Astrocyte (in vitro differentiated cells and primary cell): Measurements from ENCODE around the gene GRK2. TPM values are rescaled to one million over a fixed set of nuclear protein-coding genes. Genes with fewer than 3 reads are reported as not detected.

Experiments used
- DNase-seq: peaks from one replicate; pipeline ENCODE4 v3.0.0-alpha.2; 2010; ENCODE audit warnings: low read depth
- FAIRE-seq: peaks from 2 replicates; lab custom pipeline; 2011; peaks lifted over from hg19 to GRCh38; lab: Jason Lieb, UNC
- H2AFZ ChIP-seq: 2 replicates; pipeline ENCODE4 v1.6.0; 2012; ENCODE audit warnings: low read depth, low read length, inconsistent platforms
- H3K27ac ChIP-seq: 2 replicates; pipeline ENCODE4 v1.5.1; 2011; ENCODE audit warnings: low read depth, low read length, inconsistent platforms
- H3K27me3 ChIP-seq: 2 replicates; pipeline ENCODE4 v1.6.0; 2011; ENCODE audit warnings: low read length, inconsistent platforms; ENCODE audit not compliant: insufficient read depth
- H3K36me3 ChIP-seq: 2 replicates; pipeline ENCODE4 v1.5.1; 2011; ENCODE audit warnings: low read length, inconsistent platforms; ENCODE audit not compliant: insufficient read depth
- H3K4me1 ChIP-seq: 2 replicates; pipeline ENCODE4 v1.5.1; 2011; ENCODE audit warnings: low read length, inconsistent platforms; ENCODE audit not compliant: insufficient read depth
- H3K4me2 ChIP-seq: 2 replicates; pipeline ENCODE4 v1.6.0; 2012; ENCODE audit warnings: low read length, inconsistent platforms
- H3K4me3 ChIP-seq: 2 replicates; pipeline ENCODE4 v1.5.1; 2011; ENCODE audit warnings: low read depth, mild to moderate bottlenecking, low read length, inconsistent platforms; ENCODE audit not compliant: insufficient read depth
- H3K79me2 ChIP-seq: 2 replicates; pipeline ENCODE4 v1.6.0; 2012; ENCODE audit warnings: mild to moderate bottlenecking, low read length, inconsistent platforms; ENCODE audit not compliant: insufficient read depth
- H3K9ac ChIP-seq: 2 replicates; pipeline ENCODE4 v1.6.0; 2012; ENCODE audit warnings: mild to moderate bottlenecking, low read length, inconsistent platforms
- H3K9me3 ChIP-seq: 2 replicates; pipeline ENCODE4 v1.5.1; 2012; ENCODE audit warnings: low read depth, mild to moderate bottlenecking, low read length, inconsistent platforms; ENCODE audit not compliant: insufficient read depth
- H4K20me1 ChIP-seq: 2 replicates; pipeline ENCODE4 v1.6.0; 2012; ENCODE audit warnings: low read length, inconsistent platforms; ENCODE audit not compliant: insufficient read depth
- H3K27ac Mint-ChIP-seq: one replicate; pipeline ENCODE4 v1.8.0; 2021; ENCODE audit warnings: mild to moderate bottlenecking, mixed read lengths; ENCODE audit not compliant: unreplicated experiment
- H3K27me3 Mint-ChIP-seq: one replicate; pipeline ENCODE4 v1.8.0; 2021; ENCODE audit warnings: low read depth, mixed read lengths; ENCODE audit not compliant: unreplicated experiment
- H3K36me3 Mint-ChIP-seq: one replicate; pipeline ENCODE4 v1.8.0; 2021; ENCODE audit warnings: low read depth, mixed read lengths; ENCODE audit not compliant: unreplicated experiment
- H3K4me1 Mint-ChIP-seq: one replicate; pipeline ENCODE4 v1.8.0; 2021; ENCODE audit warnings: low read depth, mixed read lengths; ENCODE audit not compliant: unreplicated experiment
- H3K4me3 Mint-ChIP-seq: one replicate; pipeline ENCODE4 v1.8.0; 2021; ENCODE audit warnings: mild to moderate bottlenecking, moderate library complexity, mixed read lengths; ENCODE audit not compliant: unreplicated experiment
- H3K9me3 Mint-ChIP-seq: one replicate; pipeline ENCODE4 v1.8.0; 2021; ENCODE audit warnings: mild to moderate bottlenecking, mixed read lengths; ENCODE audit not compliant: unreplicated experiment
- EZH2 ChIP-seq: IDR thresholded peaks from 2 replicates; pipeline ENCODE4 v1.6.1; 2012; ENCODE audit warnings: mild to moderate bottlenecking, low read length, inconsistent platforms; ENCODE audit not compliant: insufficient read depth
- total RNA-seq: library from RNA; stranded (reverse); gene quantifications from 2 replicates; pipeline ENCODE4 v1.2.1, GENCODE V29; 2021
- TF ChIP-seq, protein P1 (sequence below): IDR thresholded peaks from 2 replicates; pipeline ENCODE4 v1.5.1; 2011; ENCODE audit warnings: low read depth, mild to moderate bottlenecking, inconsistent platforms, low read length, moderate library complexity; ENCODE audit not compliant: insufficient read depth

The GRK2 gene
- total RNA-seq, 1 donor from 2014 or later, result 34.0 TPM

DNA sequence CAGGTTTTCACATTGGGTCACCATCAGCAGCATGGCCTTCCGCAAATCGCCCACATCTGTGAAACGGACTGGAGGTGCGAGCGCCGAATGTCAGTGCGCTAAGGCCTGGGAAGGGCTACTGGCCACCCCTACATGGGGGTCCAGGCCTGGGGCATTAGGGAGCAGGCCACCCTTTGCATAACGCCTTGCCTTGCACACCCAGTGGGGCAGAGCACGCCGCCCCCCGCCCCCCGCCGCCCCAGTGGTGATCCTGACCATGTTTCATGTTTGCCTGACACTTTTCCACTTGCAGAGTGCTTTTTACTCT is 2.6 kb downstream of the GRK2 start:
- TF ChIP-seq, protein P1, sequence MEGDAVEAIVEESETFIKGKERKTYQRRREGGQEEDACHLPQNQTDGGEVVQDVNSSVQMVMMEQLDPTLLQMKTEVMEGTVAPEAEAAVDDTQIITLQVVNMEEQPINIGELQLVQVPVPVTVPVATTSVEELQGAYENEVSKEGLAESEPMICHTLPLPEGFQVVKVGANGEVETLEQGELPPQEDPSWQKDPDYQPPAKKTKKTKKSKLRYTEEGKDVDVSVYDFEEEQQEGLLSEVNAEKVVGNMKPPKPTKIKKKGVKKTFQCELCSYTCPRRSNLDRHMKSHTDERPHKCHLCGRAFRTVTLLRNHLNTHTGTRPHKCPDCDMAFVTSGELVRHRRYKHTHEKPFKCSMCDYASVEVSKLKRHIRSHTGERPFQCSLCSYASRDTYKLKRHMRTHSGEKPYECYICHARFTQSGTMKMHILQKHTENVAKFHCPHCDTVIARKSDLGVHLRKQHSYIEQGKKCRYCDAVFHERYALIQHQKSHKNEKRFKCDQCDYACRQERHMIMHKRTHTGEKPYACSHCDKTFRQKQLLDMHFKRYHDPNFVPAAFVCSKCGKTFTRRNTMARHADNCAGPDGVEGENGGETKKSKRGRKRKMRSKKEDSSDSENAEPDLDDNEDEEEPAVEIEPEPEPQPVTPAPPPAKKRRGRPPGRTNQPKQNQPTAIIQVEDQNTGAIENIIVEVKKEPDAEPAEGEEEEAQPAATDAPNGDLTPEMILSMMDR, result no peak
- no peak for TF ChIP-seq EZH2
- Mint-ChIP-seq H3K27me3 (peaks cover 4% of the 10 kb centered on the region), H3K36me3 (peaks cover 4% of the 10 kb centered on the region), H3K27ac (no peak overlapping the region), H3K9me3 (no peaks in the 10 kb centered on the region), H3K4me1 (peaks cover 18% of the 10 kb centered on the region), H3K4me3 (peak overlapping the region; percentile 8)
- Histone ChIP-seq H3K4me2 (no peak overlapping the region), H3K9me3 (no peaks in the 10 kb centered on the region), H3K27me3 (no peaks in the 10 kb centered on the region), H3K27ac (no peak overlapping the region), H2AFZ (no peak overlapping the region), H3K79me2 (peaks cover 79% of the 10 kb centered on the region), H4K20me1 (peaks cover 64% of the 10 kb centered on the region), H3K9ac (no peak overlapping the region), H3K4me1 (peaks cover 33% of the 10 kb centered on the region), H3K36me3 (no peaks in the 10 kb centered on the region), H3K4me3 (no peak overlapping the region)
- FAIRE-seq (no peak), DNase-seq (no peak)

DNA sequence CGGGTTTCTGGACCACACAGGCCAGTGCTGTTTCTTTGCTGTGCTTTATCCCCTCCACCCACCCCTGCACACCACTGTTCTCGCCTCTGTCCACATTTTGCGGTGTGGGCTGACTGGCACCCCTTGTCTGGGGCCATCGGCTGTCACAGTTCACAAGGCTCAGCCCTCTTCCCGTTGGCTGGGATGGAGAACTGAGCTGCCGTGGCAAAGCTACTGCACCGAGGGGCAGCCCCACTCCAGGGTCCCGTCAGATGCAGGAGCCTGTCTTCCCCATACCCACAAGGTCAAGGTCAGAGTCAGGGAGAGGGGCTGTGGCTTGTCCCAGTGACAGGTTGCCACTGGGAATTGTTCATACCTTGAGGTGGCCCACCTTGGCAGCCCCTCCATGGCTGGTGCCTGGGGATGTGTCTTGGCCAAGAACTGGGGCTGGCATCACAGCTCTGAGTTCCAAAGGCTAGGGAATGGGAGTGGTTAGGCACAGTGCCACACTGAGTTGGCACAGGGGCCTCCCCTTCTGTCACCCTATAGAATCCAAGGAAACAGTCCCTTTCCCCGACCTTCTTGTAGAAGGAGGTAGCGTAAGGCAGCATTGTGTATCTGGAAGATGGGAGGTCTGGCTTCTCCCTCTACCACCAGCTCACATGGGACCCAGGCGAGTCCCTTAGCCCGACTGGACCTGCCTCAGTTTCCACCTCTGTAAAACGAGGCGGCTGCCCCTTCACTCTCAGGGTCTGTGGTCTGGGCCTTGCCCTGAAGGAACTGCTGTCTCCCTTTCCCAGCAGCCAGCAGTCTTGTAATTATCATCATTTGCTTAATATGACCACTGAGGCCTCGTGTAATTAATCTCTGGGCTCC is 3.4 kb downstream of the GRK2 start:
- no peak for FAIRE-seq
- peaks cover 4% of the 10 kb centered on the region for H3K36me3 Mint-ChIP-seq
- H3K4me3 Mint-ChIP-seq, result peak overlapping the region; percentile 68
- no peaks in the 10 kb centered on the region for H3K9me3 Mint-ChIP-seq
- peak overlapping the region; percentile 40 for H3K9ac ChIP-seq
- H3K4me1 Mint-ChIP-seq, result peaks cover 18% of the 10 kb centered on the region
- TF ChIP-seq, protein P1, result no peak
- TF ChIP-seq EZH2, result no peak
- peak overlapping the region; percentile 70 for H3K4me2 ChIP-seq
- H3K4me3 ChIP-seq, result no peak overlapping the region
- H3K79me2 ChIP-seq, result peaks cover 86% of the 10 kb centered on the region
- H3K27ac Mint-ChIP-seq, result peak overlapping the region; percentile 37
- peaks cover 33% of the 10 kb centered on the region for H3K4me1 ChIP-seq
- no peaks in the 10 kb centered on the region for H3K27me3 ChIP-seq
- no peak overlapping the region for H2AFZ ChIP-seq
- no peak overlapping the region for H3K27ac ChIP-seq
- H3K27me3 Mint-ChIP-seq, result no peaks in the 10 kb centered on the region
- no peak for DNase-seq
- H3K9me3 ChIP-seq, result no peaks in the 10 kb centered on the region
- peaks cover 64% of the 10 kb centered on the region for H4K20me1 ChIP-seq
- H3K36me3 ChIP-seq, result no peaks in the 10 kb centered on the region
